IMR-90 (cell line): Measurements from ENCODE around the gene SSX2IP. TPM values are rescaled to one million over a fixed set of nuclear protein-coding genes. Genes with fewer than 3 reads are reported as not detected.
A peak's percentile ranks its signal among the peaks of the same experiment; 100 is the strongest.

Experiments
- ATAC-seq: fragments of 200-7000 bp; cut with Tn5 transposase; 2 replicates; pipeline ENCODE4 v1.9.1; 2020; ENCODE audit warnings: low read depth, mild to moderate bottlenecking, moderate library complexity
- BruUV-seq: library from RNA; stranded (reverse); fragments of 400-500 nt; replicated peaks from 2 replicates; lab custom pipeline; 2021; lab: Mats Ljungman, UMichigan
- CTCF ChIA-PET: fragments of 300-600 bp; formaldehyde crosslinking; extraction: SDS; loops from one replicate; lab custom pipeline; 2021; ENCODE audit warnings: antibody characterized with exemption; lab: Yijun Ruan, JAX
- POLR2A ChIA-PET: fragments of 300-600 bp; sonication (Branson Sonifier 250); formaldehyde crosslinking; loops from one replicate; lab custom pipeline; 2022; ENCODE audit warnings: antibody characterized with exemption; ENCODE audit not compliant: unreplicated experiment; lab: Charles Lee
- DNase-seq: peaks from one replicate; pipeline ENCODE4 v3.0.0; 2013
- H2AFZ ChIP-seq: replicated peaks from 2 replicates; pipeline ENCODE3; 2013; ENCODE audit warnings: low read length, mild to moderate bottlenecking; ENCODE audit not compliant: poor library complexity
- H2AK5ac ChIP-seq: 2 replicates; pipeline ENCODE4 v1.6.1; 2013; ENCODE audit warnings: low read depth, low read length, inconsistent platforms
- H2AK9ac ChIP-seq: replicated peaks from 2 replicates; pipeline ENCODE3; 2013; ENCODE audit warnings: mild to moderate bottlenecking, low read depth, low read length, moderate library complexity; ENCODE audit not compliant: poor library complexity
- H2BK120ac ChIP-seq: 2 replicates; pipeline ENCODE4 v1.6.1; 2013; ENCODE audit warnings: low read depth, low read length, inconsistent platforms
- H2BK15ac ChIP-seq: 3 replicates; pipeline ENCODE4 v1.6.1; 2013; ENCODE audit warnings: low read depth, low read length, inconsistent platforms
- H2BK20ac ChIP-seq: 2 replicates; pipeline ENCODE4 v1.6.1; 2013; ENCODE audit warnings: low read depth, mild to moderate bottlenecking, inconsistent platforms, low read length, moderate library complexity
- H2BK5ac ChIP-seq: 2 replicates; pipeline ENCODE4 v1.6.1; 2013; ENCODE audit warnings: mild to moderate bottlenecking, low read depth, low read length, inconsistent platforms; ENCODE audit not compliant: poor library complexity, severe bottlenecking
- H3K14ac ChIP-seq: replicated peaks from 2 replicates; pipeline ENCODE4 v1.6.1; 2013; ENCODE audit warnings: low read depth, low read length, inconsistent platforms
- H3K18ac ChIP-seq: 2 replicates; pipeline ENCODE4 v1.6.1; 2013; ENCODE audit warnings: low read depth, low read length, control low read depth
- H3K23ac ChIP-seq: 2 replicates; pipeline ENCODE4 v1.6.1; 2013; ENCODE audit warnings: low read depth, low read length, inconsistent platforms
- H3K27ac ChIP-seq: 2 replicates; pipeline ENCODE4 v1.5.1; 2013; ENCODE audit warnings: mild to moderate bottlenecking, control low read depth, low read length; ENCODE audit not compliant: insufficient read depth
- H3K27me3 ChIP-seq: 2 replicates; pipeline ENCODE4 v1.6.1; 2013; ENCODE audit warnings: low read length; ENCODE audit not compliant: control insufficient read depth, insufficient read depth
- H3K36me3 ChIP-seq: 2 replicates; pipeline ENCODE4 v1.6.1; 2013; ENCODE audit warnings: low read length, mixed read lengths; ENCODE audit not compliant: control insufficient read depth, insufficient read depth
- H3K4ac ChIP-seq: 2 replicates; pipeline ENCODE4 v1.6.1; 2013; ENCODE audit warnings: low read depth, low read length, inconsistent platforms
- H3K4me1 ChIP-seq: 2 replicates; pipeline ENCODE4 v1.6.1; 2013; ENCODE audit warnings: low read length, mixed read lengths; ENCODE audit not compliant: control insufficient read depth, insufficient read depth
- H3K4me2 ChIP-seq: 2 replicates; pipeline ENCODE4 v1.6.1; 2013; ENCODE audit warnings: low read depth, mild to moderate bottlenecking, control low read depth, low read length, moderate library complexity
- H3K4me3 ChIP-seq: 2 replicates; pipeline ENCODE4 v1.5.1; 2013; ENCODE audit warnings: low read depth, mild to moderate bottlenecking, control low read depth, low read length, moderate library complexity; ENCODE audit not compliant: insufficient read depth
- H3K56ac ChIP-seq: 2 replicates; pipeline ENCODE4 v1.6.1; 2013; ENCODE audit warnings: low read length, inconsistent platforms; ENCODE audit not compliant: insufficient read depth; ENCODE audit errors: extremely low read depth
- H3K79me1 ChIP-seq, 2 experiments: 2 replicates each; pipeline ENCODE4 v1.6.1; 2013; ENCODE audit warnings: low read length in 2 of 2, inconsistent platforms in 1 of 2, low read depth in 1 of 2
- H3K9ac ChIP-seq: 2 replicates; pipeline ENCODE4 v1.6.1; 2013; ENCODE audit warnings: low read depth, low read length, control low read depth
- H3K9me1 ChIP-seq: 2 replicates; pipeline ENCODE4 v1.6.1; 2013; ENCODE audit warnings: low read length, inconsistent platforms; ENCODE audit not compliant: insufficient read depth
- H3K9me3 ChIP-seq: 2 replicates; pipeline ENCODE4 v1.6.1; 2013; ENCODE audit warnings: low read length; ENCODE audit not compliant: control insufficient read depth, insufficient read depth
- H4K20me1 ChIP-seq: 2 replicates; pipeline ENCODE4 v1.6.1; 2013; ENCODE audit warnings: low read length, inconsistent platforms; ENCODE audit not compliant: insufficient read depth
- H4K5ac ChIP-seq: 2 replicates; pipeline ENCODE4 v1.6.1; 2013; ENCODE audit warnings: mild to moderate bottlenecking, low read depth, low read length, control low read depth
- H4K8ac ChIP-seq, 2 experiments: 2 replicates each; pipeline ENCODE4 v1.6.1; 2013; ENCODE audit warnings: low read depth in 2 of 2, low read length in 2 of 2, control low read depth in 1 of 2, inconsistent platforms in 1 of 2
- H4K91ac ChIP-seq: 2 replicates; pipeline ENCODE4 v1.6.1; 2013; ENCODE audit warnings: low read depth, low read length, inconsistent platforms; ENCODE audit not compliant: insufficient read depth
- CEBPB ChIP-seq: IDR thresholded peaks from 2 replicates; pipeline ENCODE4 v1.6.1; 2012; ENCODE audit warnings: low read depth, low read length, improper control_type of control experiment
- MXI1 ChIP-seq: IDR thresholded peaks from 2 replicates; pipeline ENCODE4 v1.6.1; 2012; ENCODE audit warnings: low read depth, mild to moderate bottlenecking, low read length, moderate library complexity, borderline replicate concordance
- RAD21 ChIP-seq: IDR thresholded peaks from 2 replicates; pipeline ENCODE4 v1.6.1; 2012; ENCODE audit warnings: low read length, improper control_type of control experiment
- RFX5 ChIP-seq: IDR thresholded peaks from 2 replicates; pipeline ENCODE4 v1.8.0; 2012; ENCODE audit warnings: low read depth, mild to moderate bottlenecking, low read length, moderate library complexity
- WGBS, 2 experiments: methylation state at CpG; one replicate each; pipeline versions ENCODE4 v1.1.5 to v1.1.7; 2013; ENCODE audit warnings: missing lambda C conversion rate in 2 of 2; ENCODE audit not compliant: insufficient read length in 1 of 2; ENCODE audit errors: extremely low coverage in 2 of 2; 5-methylcytosine and 5-hydroxymethylcytosine counted together
- dilution Hi-C: fragments of 300-500 bp; cut with HindIII; formaldehyde crosslinking; loops from one replicate; pipeline ENCODE4 v1.14.3; 2018; ENCODE audit warnings: low sequenced_read_pairs; ENCODE audit not compliant: unreplicated experiment
- in situ Hi-C: fragments of 300-500 bp; cut with MboI; formaldehyde crosslinking; loops from 3 replicates; pipeline ENCODE4 v1.14.3; 2019; ENCODE audit warnings: low sequenced_read_pairs, inconsistent platforms, mixed read lengths
- intact Hi-C: fragments of 100-400 bp; cut with micrococcal nuclease; formaldehyde crosslinking; loops from 2 replicates; pipeline ENCODE4 v1.10.0; 2022
- polyA plus RNA-seq, 3 experiments: library from polyadenylated mRNA; depleted of rRNA; stranded (reverse); fragments of >200 nt; gene quantifications; 2 replicates each; pipeline ENCODE4 v1.2.3, GENCODE V29; 2012; ENCODE audit warnings: low replicate concordance in 1 of 3
- total RNA-seq: library from RNA; depleted of rRNA; stranded (reverse); fragments of >200 nt; gene quantifications from 2 replicates; pipeline ENCODE4 v1.2.3, GENCODE V29; 2012
- TF ChIP-seq, protein P1 (sequence below): conservative IDR thresholded peaks from 2 replicates; pipeline ENCODE4 v1.5.1; 2012; ENCODE audit warnings: mild to moderate bottlenecking, low read depth, low read length, improper control_type of control experiment

The SSX2IP gene
- total and polyA plus RNA-seq, 2 of the 4 experiments (the other 2 are of a cell fraction) = 7.7 to 13.4 TPM

DNA sequence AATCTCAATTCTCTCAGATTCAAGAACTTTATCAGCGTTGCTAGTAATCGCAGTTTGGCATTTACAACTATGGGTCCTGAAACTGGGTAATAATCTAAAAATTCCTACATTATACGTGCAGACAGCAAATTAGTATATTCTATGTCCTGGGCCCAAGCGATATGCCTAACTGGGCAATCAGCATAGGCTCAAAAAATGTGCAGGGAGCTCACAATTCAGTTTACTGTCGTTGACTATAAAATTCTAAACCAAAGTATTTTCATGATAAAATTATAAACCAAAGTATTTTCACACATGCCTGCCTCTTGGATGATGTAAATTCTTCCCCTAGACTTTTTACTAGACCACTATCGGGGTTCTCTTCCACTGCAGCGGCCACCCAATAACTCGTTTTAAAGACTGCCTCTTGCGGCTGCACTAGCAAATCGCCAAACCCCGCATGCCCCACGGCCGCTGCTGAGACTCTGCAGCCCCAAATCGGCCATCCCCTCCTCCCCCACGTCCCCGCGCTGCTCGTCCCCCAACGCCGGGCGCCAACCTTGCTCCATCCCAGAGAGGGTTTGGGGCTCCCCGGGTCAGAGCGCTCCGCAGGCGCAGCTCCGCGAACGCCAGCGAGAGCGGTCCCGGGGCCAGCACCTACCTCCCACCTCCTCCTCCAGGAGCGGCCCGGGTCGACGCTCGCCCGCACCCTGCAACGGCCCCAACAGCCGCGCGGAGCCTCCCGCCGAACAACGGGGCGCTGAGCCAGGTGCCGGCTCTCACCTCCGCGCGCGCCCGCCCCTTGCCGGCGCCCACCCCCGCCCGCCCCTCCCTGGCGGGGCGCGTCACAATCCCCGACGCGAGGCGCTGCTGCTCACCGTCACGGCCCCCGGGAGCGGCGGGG, 506 bp downstream of the SSX2IP start:
- CTCF ChIA-PET = interaction anchor here (0.6 kb wide), 1 partner anchor 415 kb away, joined by 3 read pairs; no protein-coding TSS in a partner anchor
- Histone ChIP-seq H4K5ac (no peak overlapping the region), H3K18ac (peak overlapping the region; percentile 8; the same call in 1 of the 2 replicates), H3K4me1 (peaks cover 4% of the 10 kb centered on the region), H3K56ac (no peak overlapping the region), H3K4ac (peak overlapping the region; percentile 32; the same call in 1 of the 2 replicates), H2BK120ac (no peak overlapping the region), H3K4me2 (peak overlapping the region; percentile 89), H2BK15ac (no peak overlapping the region; the same call in 2 of the 3 replicates), H2AK5ac (no peak overlapping the region), H2BK5ac (peak overlapping the region; percentile 66), H4K8ac (peak overlapping the region in 1 of 2 experiments; percentile 23; a peak in 1 of 4 replicates), H2AFZ (peak overlapping the region; percentile 91), H3K79me1 (peaks cover 22% of the 10 kb centered on the region in 2 experiments), H4K91ac (no peak overlapping the region), H3K9me1 (peaks cover 6% of the 10 kb centered on the region; the same call in 1 of the 2 replicates), H3K14ac (no peak overlapping the region; the same call in 1 of the 2 replicates), H3K27me3 (no peaks in the 10 kb centered on the region), H2AK9ac (peak overlapping the region; percentile 33), H4K20me1 (no peaks in the 10 kb centered on the region; the same call in 1 of the 2 replicates), H3K36me3 (no peaks in the 10 kb centered on the region), H3K9ac (peak overlapping the region; percentile 65), H3K27ac (peak overlapping the region; percentile 80), H3K23ac (peak overlapping the region; percentile 19; the same call in 1 of the 2 replicates), H2BK20ac (no peak overlapping the region), H3K4me3 (peak overlapping the region; percentile 96), H3K9me3 (no peaks in the 10 kb centered on the region)
- intact Hi-C loops = loop anchor here (2.0 to 5.0 kb wide), 4 partner anchors 38 to 247 kb away; no protein-coding TSS in a partner anchor
- WGBS, 2 experiments = 4% methylated on average over 8 of the region's 67 CpGs; no CpG with 5 or more reads in 1 of the 2 experiments
- no TSS peak for BruUV-seq
- in situ Hi-C loops = no loop called here
- POLR2A ChIA-PET = no interaction called here
- peak; percentile 37 for ATAC-seq
- peak; percentile 36 for DNase-seq
- dilution Hi-C loops = no loop called here
- TF ChIP-seq CEBPB (no peak), MXI1 (0 out of 2 replicates have a peak, but pooled peaks have one; percentile 3), RAD21 (peak; percentile 16; the same call in 1 of the 2 replicates), RFX5 (no peak)
- TF ChIP-seq, protein P1, sequence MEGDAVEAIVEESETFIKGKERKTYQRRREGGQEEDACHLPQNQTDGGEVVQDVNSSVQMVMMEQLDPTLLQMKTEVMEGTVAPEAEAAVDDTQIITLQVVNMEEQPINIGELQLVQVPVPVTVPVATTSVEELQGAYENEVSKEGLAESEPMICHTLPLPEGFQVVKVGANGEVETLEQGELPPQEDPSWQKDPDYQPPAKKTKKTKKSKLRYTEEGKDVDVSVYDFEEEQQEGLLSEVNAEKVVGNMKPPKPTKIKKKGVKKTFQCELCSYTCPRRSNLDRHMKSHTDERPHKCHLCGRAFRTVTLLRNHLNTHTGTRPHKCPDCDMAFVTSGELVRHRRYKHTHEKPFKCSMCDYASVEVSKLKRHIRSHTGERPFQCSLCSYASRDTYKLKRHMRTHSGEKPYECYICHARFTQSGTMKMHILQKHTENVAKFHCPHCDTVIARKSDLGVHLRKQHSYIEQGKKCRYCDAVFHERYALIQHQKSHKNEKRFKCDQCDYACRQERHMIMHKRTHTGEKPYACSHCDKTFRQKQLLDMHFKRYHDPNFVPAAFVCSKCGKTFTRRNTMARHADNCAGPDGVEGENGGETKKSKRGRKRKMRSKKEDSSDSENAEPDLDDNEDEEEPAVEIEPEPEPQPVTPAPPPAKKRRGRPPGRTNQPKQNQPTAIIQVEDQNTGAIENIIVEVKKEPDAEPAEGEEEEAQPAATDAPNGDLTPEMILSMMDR = peak; percentile 32
